HEK293T (cell line): ENCODE measurements around the gene LGALS3BP.

Source experiments
- BHLHE40 ChIP-seq: fragments of 450-650 bp; IDR thresholded peaks from 2 replicates; pipeline ENCODE4 v1.6.1; 2016; ENCODE audit warnings: mild to moderate bottlenecking, moderate library complexity, borderline replicate concordance
- CTBP1 ChIP-seq: fragments of 450-650 bp; IDR thresholded peaks from 2 replicates; pipeline ENCODE4 v1.6.1; 2016; ENCODE audit warnings: borderline replicate concordance
- ELF4 ChIP-seq: fragments of 450-650 bp; IDR thresholded peaks from 2 replicates; pipeline ENCODE4 v1.6.1; 2017; ENCODE audit warnings: antibody characterized with exemption
- FOXA1 ChIP-seq: fragments of 450-650 bp; IDR thresholded peaks from 2 replicates; pipeline ENCODE4 v1.6.1; 2016; ENCODE audit warnings: mild to moderate bottlenecking
- FOXK2 ChIP-seq: fragments of 450-650 bp; IDR thresholded peaks from 2 replicates; pipeline ENCODE4 v1.6.1; 2016; ENCODE audit warnings: mild to moderate bottlenecking
- FOXM1 ChIP-seq: fragments of 450-650 bp; IDR thresholded peaks from 2 replicates; pipeline ENCODE4 v1.6.1; 2017; ENCODE audit warnings: mild to moderate bottlenecking, borderline replicate concordance
- HDGF ChIP-seq: fragments of 450-650 bp; IDR thresholded peaks from 2 replicates; pipeline ENCODE4 v1.6.1; 2017; ENCODE audit warnings: antibody characterized with exemption, borderline replicate concordance
- L3MBTL2 ChIP-seq: fragments of 450-650 bp; conservative IDR thresholded peaks from 2 replicates; pipeline ENCODE4 v1.6.1; 2016; ENCODE audit warnings: mild to moderate bottlenecking
- LEF1 ChIP-seq: fragments of 450-650 bp; IDR thresholded peaks from 2 replicates; pipeline ENCODE4 v1.6.1; 2017; ENCODE audit warnings: mild to moderate bottlenecking, borderline replicate concordance
- NFRKB ChIP-seq: fragments of 450-650 bp; IDR thresholded peaks from 2 replicates; pipeline ENCODE4 v1.6.1; 2016; ENCODE audit warnings: mild to moderate bottlenecking, moderate library complexity
- SP1 ChIP-seq: fragments of 450-650 bp; IDR thresholded peaks from 2 replicates; pipeline ENCODE4 v1.6.1; 2017
- SUZ12 ChIP-seq: fragments of 450-650 bp; IDR thresholded peaks from 2 replicates; pipeline ENCODE4 v1.6.1; 2016; ENCODE audit warnings: mild to moderate bottlenecking
- TARDBP ChIP-seq: fragments of 450-650 bp; IDR thresholded peaks from 2 replicates; pipeline ENCODE4 v1.6.1; 2016
- TF ChIP-seq, protein P1 (sequence below): fragments of 450-650 bp; IDR thresholded peaks from 2 replicates; pipeline ENCODE4 v1.6.1; 2016

GRCh38 chr17:78965491-78965924, 14.2 kb downstream of the LGALS3BP start:
- TF ChIP-seq SUZ12: no peak
- TF ChIP-seq FOXM1: no peak
- TF ChIP-seq TARDBP: no peak
- TF ChIP-seq FOXK2: no peak
- TF ChIP-seq CTBP1: no peak
- TF ChIP-seq L3MBTL2: no peak
- no peak for TF ChIP-seq SP1
- TF ChIP-seq BHLHE40: no peak
- TF ChIP-seq FOXA1: no peak
- no peak for TF ChIP-seq ELF4
- no peak for TF ChIP-seq LEF1
- TF ChIP-seq NFRKB: no peak
- TF ChIP-seq, protein P1, sequence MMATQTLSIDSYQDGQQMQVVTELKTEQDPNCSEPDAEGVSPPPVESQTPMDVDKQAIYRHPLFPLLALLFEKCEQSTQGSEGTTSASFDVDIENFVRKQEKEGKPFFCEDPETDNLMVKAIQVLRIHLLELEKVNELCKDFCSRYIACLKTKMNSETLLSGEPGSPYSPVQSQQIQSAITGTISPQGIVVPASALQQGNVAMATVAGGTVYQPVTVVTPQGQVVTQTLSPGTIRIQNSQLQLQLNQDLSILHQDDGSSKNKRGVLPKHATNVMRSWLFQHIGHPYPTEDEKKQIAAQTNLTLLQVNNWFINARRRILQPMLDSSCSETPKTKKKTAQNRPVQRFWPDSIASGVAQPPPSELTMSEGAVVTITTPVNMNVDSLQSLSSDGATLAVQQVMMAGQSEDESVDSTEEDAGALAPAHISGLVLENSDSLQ: no peak
- no peak for TF ChIP-seq HDGF
